ENCODE results near the gene MESP2. TPM values are rescaled to one million over a fixed set of nuclear protein-coding genes. Genes with fewer than 3 reads are reported as not detected.
A peak's percentile ranks its signal among the peaks of the same experiment; 100 is the strongest.

The MESP2 gene, protein sequence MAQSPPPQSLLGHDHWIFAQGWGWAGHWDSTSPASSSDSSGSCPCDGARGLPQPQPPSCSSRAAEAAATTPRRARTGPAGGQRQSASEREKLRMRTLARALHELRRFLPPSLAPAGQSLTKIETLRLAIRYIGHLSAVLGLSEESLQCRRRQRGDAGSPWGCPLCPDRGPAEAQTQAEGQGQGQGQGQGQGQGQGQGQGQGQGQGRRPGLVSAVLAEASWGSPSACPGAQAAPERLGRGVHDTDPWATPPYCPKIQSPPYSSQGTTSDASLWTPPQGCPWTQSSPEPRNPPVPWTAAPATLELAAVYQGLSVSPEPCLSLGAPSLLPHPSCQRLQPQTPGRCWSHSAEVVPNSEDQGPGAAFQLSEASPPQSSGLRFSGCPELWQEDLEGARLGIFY
- total RNA-seq (0.77 and 0.99 TPM in 2 replicates), polyA plus RNA-seq (0.24 TPM in 1 of 2 replicates, not detected in the other), polyA minus RNA-seq (ENCODE audit: low replicate concordance) (not detected in 2 replicates)
- polyA plus RNA-seq (2012) = 0.16 and 0.33 TPM in 2 replicates

GRCh38 chr15:89776274-89777072, at the start of gene MESP2:
MESP2 (plus strand) TSS chr15:89776332; CDS start chr15:89776358, 26 bp downstream.
- Histone ChIP-seq H3K9me3 (ENCODE audit: control insufficient read depth, insufficient read depth, low read depth, low read length) (no peaks in the 10 kb centered on the region), H3K27ac (ENCODE audit: insufficient read depth, low read length) (no peak within 1 kb of the TSS), H2AFZ (ENCODE audit: low read length) (peak within 1 kb of the TSS; percentile 60), H3K4me1 (ENCODE audit: control insufficient read depth, extremely low read depth, insufficient read depth, low read length) (no peaks in the 10 kb centered on the region), H3K9ac (ENCODE audit: insufficient read depth, low read length) (peak within 1 kb of the TSS; percentile 25), H3K79me2 (ENCODE audit: control insufficient read depth, insufficient read depth, low read length) (no peaks in the 10 kb centered on the region), H4K20me1 (ENCODE audit: control insufficient read depth, extremely low read depth, insufficient read depth, low read length) (no peaks in the 10 kb centered on the region), H3K4me2 (ENCODE audit: extremely low read depth, insufficient read depth, low read length) (peak within 1 kb of the TSS; percentile 89), H3K4me3 (replicated peaks in 1 of 4; ENCODE audit: control extremely low read depth in 1 of 4, insufficient read depth in 1 of 4, low read depth in 3 of 4, low read length in 4 of 4) (peak within 1 kb of the TSS in 2 of 4 experiments; percentile 24 to 52), H3K36me3 (ENCODE audit: control insufficient read depth, insufficient read depth, low read length) (no peaks in the 10 kb centered on the region), H3K27me3 (ENCODE audit: control insufficient read depth, insufficient read depth, low read length) (no peaks in the 10 kb centered on the region)
- DNase-seq (ENCODE audit: low read depth in 2 of 2) = peak; percentile 69 to 76
- no peak for TF ChIP-seq EZH2 (IDR thresholded peaks at IDR 0.05; ENCODE audit: low read length, missing control alignments)
- TF ChIP-seq, protein P1, sequence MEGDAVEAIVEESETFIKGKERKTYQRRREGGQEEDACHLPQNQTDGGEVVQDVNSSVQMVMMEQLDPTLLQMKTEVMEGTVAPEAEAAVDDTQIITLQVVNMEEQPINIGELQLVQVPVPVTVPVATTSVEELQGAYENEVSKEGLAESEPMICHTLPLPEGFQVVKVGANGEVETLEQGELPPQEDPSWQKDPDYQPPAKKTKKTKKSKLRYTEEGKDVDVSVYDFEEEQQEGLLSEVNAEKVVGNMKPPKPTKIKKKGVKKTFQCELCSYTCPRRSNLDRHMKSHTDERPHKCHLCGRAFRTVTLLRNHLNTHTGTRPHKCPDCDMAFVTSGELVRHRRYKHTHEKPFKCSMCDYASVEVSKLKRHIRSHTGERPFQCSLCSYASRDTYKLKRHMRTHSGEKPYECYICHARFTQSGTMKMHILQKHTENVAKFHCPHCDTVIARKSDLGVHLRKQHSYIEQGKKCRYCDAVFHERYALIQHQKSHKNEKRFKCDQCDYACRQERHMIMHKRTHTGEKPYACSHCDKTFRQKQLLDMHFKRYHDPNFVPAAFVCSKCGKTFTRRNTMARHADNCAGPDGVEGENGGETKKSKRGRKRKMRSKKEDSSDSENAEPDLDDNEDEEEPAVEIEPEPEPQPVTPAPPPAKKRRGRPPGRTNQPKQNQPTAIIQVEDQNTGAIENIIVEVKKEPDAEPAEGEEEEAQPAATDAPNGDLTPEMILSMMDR (conservative IDR thresholded peaks at IDR 0.05 in 1 of 2, IDR thresholded peaks at IDR 0.05 in 1 of 2; ENCODE audit: low read depth in 1 of 2, low read length in 2 of 2) = peak; percentile 29 to 33

- Histone ChIP-seq H3K4me1 (ENCODE audit: control insufficient read depth, extremely low read depth, insufficient read depth, low read length) (no peaks in the 10 kb centered on the region), H3K79me2 (ENCODE audit: control insufficient read depth, insufficient read depth, low read length) (no peaks in the 10 kb centered on the region), H3K9me3 (ENCODE audit: control insufficient read depth, insufficient read depth, low read depth, low read length) (no peaks in the 10 kb centered on the region), H3K4me2 (ENCODE audit: extremely low read depth, insufficient read depth, low read length) (no peak overlapping the region), H3K27me3 (ENCODE audit: control insufficient read depth, insufficient read depth, low read length) (peaks cover 19% of the 10 kb centered on the region), H4K20me1 (ENCODE audit: control insufficient read depth, extremely low read depth, insufficient read depth, low read length) (no peaks in the 10 kb centered on the region), H3K27ac (ENCODE audit: insufficient read depth, low read length) (no peak overlapping the region), H3K36me3 (ENCODE audit: control insufficient read depth, insufficient read depth, low read length) (no peaks in the 10 kb centered on the region), H3K4me3 (replicated peaks in 1 of 4; ENCODE audit: control extremely low read depth in 1 of 4, insufficient read depth in 1 of 4, low read depth in 3 of 4, low read length in 4 of 4) (no peak overlapping the region), H3K9ac (ENCODE audit: insufficient read depth, low read length) (no peak overlapping the region), H2AFZ (ENCODE audit: low read length) (no peak overlapping the region)
- DNase-seq (ENCODE audit: low read depth in 2 of 2) = peak; percentile 14 to 17
- no peak for TF ChIP-seq EZH2 (IDR thresholded peaks at IDR 0.05; ENCODE audit: low read length, missing control alignments)
- TF ChIP-seq, protein P1 (conservative IDR thresholded peaks at IDR 0.05 in 1 of 2, IDR thresholded peaks at IDR 0.05 in 1 of 2; ENCODE audit: low read depth in 1 of 2, low read length in 2 of 2) = no peak
Observed at GRCh38 chr15:89728254-89728653, 47.9 kb upstream of the MESP2 start.

- TF ChIP-seq, protein P1 (conservative IDR thresholded peaks at IDR 0.05 in 1 of 2, IDR thresholded peaks at IDR 0.05 in 1 of 2; ENCODE audit: low read depth in 1 of 2, low read length in 2 of 2) = no peak
- TF ChIP-seq EZH2 (IDR thresholded peaks at IDR 0.05; ENCODE audit: low read length, missing control alignments) = no peak
- DNase-seq (ENCODE audit: low read depth in 2 of 2) = no peak
- Histone ChIP-seq H3K9ac (ENCODE audit: insufficient read depth, low read length) (no peak overlapping the region), H4K20me1 (ENCODE audit: control insufficient read depth, extremely low read depth, insufficient read depth, low read length) (no peaks in the 10 kb centered on the region), H2AFZ (ENCODE audit: low read length) (no peak overlapping the region), H3K4me1 (ENCODE audit: control insufficient read depth, extremely low read depth, insufficient read depth, low read length) (no peaks in the 10 kb centered on the region), H3K79me2 (ENCODE audit: control insufficient read depth, insufficient read depth, low read length) (no peaks in the 10 kb centered on the region), H3K9me3 (ENCODE audit: control insufficient read depth, insufficient read depth, low read depth, low read length) (no peaks in the 10 kb centered on the region), H3K27me3 (ENCODE audit: control insufficient read depth, insufficient read depth, low read length) (peaks cover 39% of the 10 kb centered on the region), H3K4me3 (replicated peaks in 1 of 4; ENCODE audit: control extremely low read depth in 1 of 4, insufficient read depth in 1 of 4, low read depth in 3 of 4, low read length in 4 of 4) (no peak overlapping the region), H3K36me3 (ENCODE audit: control insufficient read depth, insufficient read depth, low read length) (no peaks in the 10 kb centered on the region), H3K4me2 (ENCODE audit: extremely low read depth, insufficient read depth, low read length) (no peak overlapping the region), H3K27ac (ENCODE audit: insufficient read depth, low read length) (no peak overlapping the region)
Observed at GRCh38 chr15:89731275-89731674, 44.9 kb upstream of the MESP2 start.
